Mucosa of rectum (tissue), 2 donors: ENCODE data around the gene PIK3CD.
"Not testable (repeated sequence)": the region's sequence is repeated elsewhere in the genome, so short reads cannot be mapped to it uniquely, and the experiment has no call there.

Source experiments
- H3K27ac ChIP-seq, 2 donors: one replicate each; pipeline ENCODE4 v1.7.0; 2013; ENCODE audit warnings: inconsistent platforms in 2 of 2, low read depth in 2 of 2, low read length in 2 of 2
- H3K27me3 ChIP-seq, 2 donors: one replicate each; pipeline ENCODE4 v1.7.0; 2013; ENCODE audit warnings: low read length in 2 of 2; ENCODE audit not compliant: control insufficient read depth in 2 of 2, insufficient read depth in 2 of 2
- H3K36me3 ChIP-seq, 2 donors: one replicate each; pipeline ENCODE4 v1.7.0; 2013; ENCODE audit warnings: low read length in 2 of 2; ENCODE audit not compliant: control insufficient read depth in 2 of 2, insufficient read depth in 2 of 2
- H3K4me1 ChIP-seq, 2 donors: one replicate each; pipeline ENCODE4 v1.7.0; 2013; ENCODE audit warnings: low read length in 2 of 2, mild to moderate bottlenecking in 1 of 2; ENCODE audit not compliant: control insufficient read depth in 2 of 2, insufficient read depth in 2 of 2
- H3K4me3 ChIP-seq, 2 donors: one replicate each; pipeline ENCODE4 v1.7.0; 2013; ENCODE audit warnings: low read length in 2 of 2
- H3K9ac ChIP-seq, 2 donors: one replicate each; pipeline ENCODE4 v1.7.0; 2013; ENCODE audit warnings: low read length in 2 of 2, low read depth in 1 of 2, mild to moderate bottlenecking in 1 of 2
- H3K9me3 ChIP-seq, 2 donors: one replicate each; pipeline ENCODE4 v1.7.0; 2013; ENCODE audit warnings: low read length in 2 of 2; ENCODE audit not compliant: control insufficient read depth in 2 of 2
- donor health status: healthy.
- donor health status: Normal muscosa, but diverticular disease.

PIK3CD gene

GRCh38 chr1:9671377-9672140 lies 20.0 kb downstream of the PIK3CD start:
- Histone ChIP-seq H3K36me3 (no peaks in the 10 kb centered on the region), H3K9ac (no peak overlapping the region), H3K27ac (no peak overlapping the region), H3K4me1 (no peaks in the 10 kb centered on the region), H3K4me3 (no peak overlapping the region), H3K9me3 (no peaks in the 10 kb centered on the region), H3K27me3 (peaks cover 0 to 3% of the 10 kb centered on the region in 2 donors)

- Histone ChIP-seq H3K9me3 (no peaks in the 10 kb centered on the region), H3K36me3 (no peaks in the 10 kb centered on the region), H3K9ac (no peak overlapping the region), H3K4me1 (no peaks in the 10 kb centered on the region), H3K27me3 (peaks cover 0 to 3% of the 10 kb centered on the region in 2 donors), H3K27ac (no peak overlapping the region), H3K4me3 (no peak overlapping the region)
These were observed 20.9 kb downstream of the PIK3CD start for GRCh38 chr1:9672444-9672843.

- Histone ChIP-seq H3K27me3 (no peaks in the 10 kb centered on the region), H3K4me1 (no peaks in the 10 kb centered on the region), H3K9ac (no peak overlapping the region), H3K9me3 (no peaks in the 10 kb centered on the region), H3K36me3 (no peaks in the 10 kb centered on the region), H3K27ac (no peak overlapping the region), H3K4me3 (no peak overlapping the region)
These were observed 23.9 kb downstream of the PIK3CD start for GRCh38 chr1:9675393-9675792.

- not testable (repeated sequence) for H3K27me3 ChIP-seq, H3K4me1 ChIP-seq, H3K36me3 ChIP-seq, H3K9ac ChIP-seq, H3K27ac ChIP-seq, H3K9me3 ChIP-seq, H3K4me3 ChIP-seq
These were observed 24.6 kb downstream of the PIK3CD start for GRCh38 chr1:9676128-9676527.

GRCh38 chr1:9676815-9677393 lies 25.4 kb downstream of the PIK3CD start:
- H3K4me1 ChIP-seq: no peaks in the 10 kb centered on the region
- no peaks in the 10 kb centered on the region for H3K27me3 ChIP-seq
- H3K27ac ChIP-seq: no peak overlapping the region
- H3K9me3 ChIP-seq: no peaks in the 10 kb centered on the region
- H3K9ac ChIP-seq: no peak overlapping the region
- H3K36me3 ChIP-seq: no peaks in the 10 kb centered on the region
- no peak overlapping the region for H3K4me3 ChIP-seq

- Histone ChIP-seq H3K36me3 (no peaks in the 10 kb centered on the region), H3K27me3 (no peaks in the 10 kb centered on the region), H3K4me1 (no peaks in the 10 kb centered on the region), H3K4me3 (no peak overlapping the region), H3K9ac (no peak overlapping the region), H3K9me3 (no peaks in the 10 kb centered on the region), H3K27ac (no peak overlapping the region)
These were observed 28.6 kb downstream of the PIK3CD start for GRCh38 chr1:9680091-9680490.

- no peak overlapping the region for H3K27ac ChIP-seq
- no peak overlapping the region for H3K9ac ChIP-seq
- no peak overlapping the region for H3K4me3 ChIP-seq
- no peaks in the 10 kb centered on the region for H3K36me3 ChIP-seq
- no peaks in the 10 kb centered on the region for H3K4me1 ChIP-seq
- H3K9me3 ChIP-seq: no peaks in the 10 kb centered on the region
- H3K27me3 ChIP-seq: no peaks in the 10 kb centered on the region
These were observed 29.3 kb downstream of the PIK3CD start for GRCh38 chr1:9680828-9681227.

- no peak overlapping the region for H3K27ac ChIP-seq
- H3K4me3 ChIP-seq: no peak overlapping the region
- no peaks in the 10 kb centered on the region for H3K36me3 ChIP-seq
- H3K27me3 ChIP-seq: peaks cover 0 to 9% of the 10 kb centered on the region in 2 donors
- no peak overlapping the region for H3K9ac ChIP-seq
- no peaks in the 10 kb centered on the region for H3K9me3 ChIP-seq
- peaks cover 13 to 19% of the 10 kb centered on the region in 2 donors for H3K4me1 ChIP-seq
These were observed 33.3 kb downstream of the PIK3CD start for GRCh38 chr1:9684801-9685200.

- no peak overlapping the region for H3K27ac ChIP-seq
- no peaks in the 10 kb centered on the region for H3K36me3 ChIP-seq
- peaks cover 0 to 14% of the 10 kb centered on the region in 2 donors for H3K27me3 ChIP-seq
- peak overlapping the region; percentile 58 to 70 for H3K4me3 ChIP-seq
- H3K9me3 ChIP-seq: no peaks in the 10 kb centered on the region
- H3K9ac ChIP-seq: peak overlapping the region in 1 of 2 donors; percentile 11
- H3K4me1 ChIP-seq: peaks cover 20 to 23% of the 10 kb centered on the region in 2 donors
These were observed 35.8 kb downstream of the PIK3CD start for GRCh38 chr1:9687120-9687873.
